ENCODE measurements around the gene GHR.

Gene GHR

DNA sequence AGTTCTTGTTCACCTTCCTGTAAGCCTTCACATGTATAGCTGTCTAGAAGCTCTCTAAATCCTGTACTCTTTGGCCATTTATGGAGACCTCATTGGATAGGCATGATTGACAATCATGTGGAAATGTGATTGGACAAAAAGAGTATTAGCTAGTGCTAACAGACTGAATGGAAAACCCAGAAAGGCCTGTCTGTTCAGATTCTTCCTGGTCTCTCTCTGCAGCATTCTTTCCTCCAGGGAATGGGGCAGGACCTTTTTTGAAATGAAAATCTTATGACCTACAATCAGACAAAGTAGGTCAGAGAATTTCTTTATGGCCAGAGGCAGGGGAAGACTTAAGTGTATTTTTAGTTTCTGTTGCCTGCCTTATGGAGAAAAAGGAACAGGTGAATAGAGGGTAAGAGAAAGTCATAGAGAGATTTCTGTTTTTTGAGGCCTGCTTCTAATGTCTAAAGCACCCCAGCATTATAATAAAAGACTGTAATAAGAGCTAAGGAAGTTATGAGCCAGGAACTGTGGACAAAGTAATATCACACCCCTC is 181.0 kb downstream of the GHR start:
- no peak for DNase-seq (ENCODE audit: low read depth in 2 of 2)

DNA sequence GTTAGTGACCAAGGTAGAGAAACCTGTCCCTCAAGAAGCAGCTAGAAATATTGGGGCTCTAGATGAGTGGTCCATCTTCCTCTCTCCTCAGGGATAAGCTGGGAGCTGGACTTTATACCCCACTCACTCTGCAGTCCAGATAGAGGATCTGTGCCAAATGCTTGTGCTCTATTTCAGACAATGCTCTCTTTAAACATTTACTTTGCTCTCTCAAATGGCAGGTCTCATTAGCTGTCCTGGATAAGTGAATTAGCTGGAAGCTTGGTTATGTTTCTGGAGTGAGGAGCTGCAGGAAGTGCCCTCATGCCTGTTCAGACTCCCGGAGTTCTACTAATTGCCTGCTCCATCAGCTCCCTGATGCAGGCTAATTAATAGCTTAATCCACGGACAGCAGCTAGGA is 182.3 kb downstream of the GHR start:
- DNase-seq (ENCODE audit: low read depth in 2 of 2) = no peak

DNA sequence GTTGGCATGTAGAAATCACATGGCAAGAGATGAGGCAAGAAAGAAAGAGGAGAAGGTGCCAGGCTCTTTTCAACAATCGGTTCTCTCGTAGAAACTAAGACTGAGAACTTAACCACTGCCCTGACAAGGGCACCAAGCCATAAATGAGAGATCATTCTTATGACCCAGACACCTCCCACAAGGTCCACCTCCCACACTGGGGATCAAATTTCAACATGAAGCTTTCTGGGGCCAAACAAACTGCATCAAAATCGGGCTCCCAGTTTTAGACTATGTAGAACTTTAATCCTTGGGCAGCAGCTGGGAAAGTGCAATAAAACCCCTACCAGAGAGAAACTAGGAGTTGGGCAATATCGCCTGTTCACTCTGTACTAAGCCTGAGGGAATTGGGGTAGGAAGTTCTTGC is 183.2 kb downstream of the GHR start:
- no peak for DNase-seq (ENCODE audit: low read depth in 2 of 2)

DNA sequence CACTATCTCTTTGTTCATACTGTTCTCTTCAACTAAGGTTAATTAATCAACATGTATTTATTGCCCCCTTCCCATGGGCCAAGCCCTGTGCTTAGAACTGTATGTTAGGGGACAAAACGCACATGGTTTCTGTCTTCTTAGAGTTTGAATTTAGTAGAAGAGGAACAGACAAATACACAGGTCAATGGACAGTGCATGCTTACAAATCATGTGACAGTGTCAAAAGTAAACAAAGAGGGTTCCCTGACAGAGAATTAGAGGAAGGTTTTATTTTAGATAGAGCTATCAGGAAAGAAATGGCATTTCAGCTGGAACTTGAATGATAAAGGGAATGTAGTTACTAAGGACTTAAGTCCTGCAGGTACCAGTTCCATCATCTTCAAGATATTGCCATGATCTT is 188.2 kb downstream of the GHR start:
- no peak for DNase-seq (ENCODE audit: low read depth in 2 of 2)

DNA sequence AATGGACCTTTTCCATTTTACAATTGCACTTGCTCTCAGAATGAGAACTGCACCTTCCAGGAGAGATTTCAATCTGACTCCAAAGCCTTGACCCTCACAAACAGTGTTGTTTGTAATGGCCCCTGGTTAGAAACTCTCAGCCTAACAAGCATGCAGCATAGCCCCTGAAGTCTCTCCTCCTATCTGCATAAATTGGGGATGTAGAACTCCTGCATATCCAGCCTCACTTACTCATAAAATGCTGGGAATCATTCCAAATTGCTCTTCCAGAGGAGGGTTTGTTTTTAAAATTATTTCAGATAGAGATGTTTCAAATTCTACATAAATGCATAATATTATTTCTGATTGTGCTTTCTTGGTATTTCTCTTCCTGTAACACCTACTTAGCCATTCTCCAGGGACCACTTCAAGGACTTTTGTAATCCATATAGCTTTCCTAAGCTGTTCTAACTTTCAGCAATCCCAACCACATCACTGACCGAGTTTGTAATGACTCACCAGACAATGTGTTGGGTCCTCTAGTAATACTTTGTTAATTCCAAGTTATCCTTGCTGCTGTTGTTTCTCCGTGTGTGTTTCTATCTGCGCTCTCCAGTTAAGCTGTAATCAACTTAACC is 189.6 kb downstream of the GHR start:
- no peak for DNase-seq (ENCODE audit: low read depth in 2 of 2)

DNA sequence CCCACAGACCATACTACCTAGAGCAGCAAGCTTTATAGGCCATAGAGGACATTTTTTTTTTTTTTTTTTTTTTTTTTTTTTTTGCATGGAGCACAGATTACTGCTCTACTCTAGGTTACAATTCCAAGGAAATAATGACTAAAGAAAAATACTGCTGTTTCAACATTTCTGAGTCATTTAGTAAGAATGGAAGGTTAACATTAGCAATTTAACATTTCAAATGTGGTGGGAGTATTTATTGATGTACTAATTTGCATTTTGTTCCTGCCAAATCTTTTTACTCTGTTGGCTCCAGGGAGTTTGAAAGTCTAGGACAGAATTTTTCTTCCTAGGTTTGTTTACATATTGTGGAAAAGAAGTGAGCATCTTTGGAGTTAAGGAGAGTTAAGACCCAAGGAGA is 191.3 kb downstream of the GHR start:
- DNase-seq (ENCODE audit: low read depth in 2 of 2) = no peak

DNA sequence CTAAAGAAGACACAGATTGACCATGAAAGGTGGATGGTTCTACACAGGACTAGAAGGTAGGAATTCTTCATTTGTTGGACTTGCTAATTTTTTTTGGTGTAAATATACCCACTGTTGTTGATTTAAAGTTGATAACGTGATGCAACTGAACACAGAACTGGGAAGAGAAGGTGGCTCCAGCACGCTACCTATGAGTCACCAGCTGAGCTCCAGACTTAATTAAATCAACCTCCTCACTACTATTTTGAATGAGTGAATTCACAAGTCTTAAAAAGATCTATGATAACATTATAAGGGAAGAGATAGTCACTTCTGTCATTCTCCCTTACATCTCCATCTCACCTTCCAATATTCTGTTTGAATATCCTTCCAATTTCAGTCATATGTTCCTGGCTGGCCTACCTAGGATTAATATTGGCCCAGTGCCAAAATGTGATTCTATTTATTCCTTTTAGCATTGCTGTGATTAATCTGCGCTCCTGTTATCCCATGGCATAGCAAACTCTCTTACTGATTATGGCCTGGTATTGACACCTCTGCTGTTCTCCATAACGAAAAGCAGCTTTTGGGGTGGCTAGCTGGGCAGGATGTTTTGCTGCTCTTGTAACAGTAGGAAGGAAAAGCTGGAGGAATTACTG is 197.5 kb downstream of the GHR start:
- no peak for DNase-seq (ENCODE audit: low read depth in 2 of 2)

DNA sequence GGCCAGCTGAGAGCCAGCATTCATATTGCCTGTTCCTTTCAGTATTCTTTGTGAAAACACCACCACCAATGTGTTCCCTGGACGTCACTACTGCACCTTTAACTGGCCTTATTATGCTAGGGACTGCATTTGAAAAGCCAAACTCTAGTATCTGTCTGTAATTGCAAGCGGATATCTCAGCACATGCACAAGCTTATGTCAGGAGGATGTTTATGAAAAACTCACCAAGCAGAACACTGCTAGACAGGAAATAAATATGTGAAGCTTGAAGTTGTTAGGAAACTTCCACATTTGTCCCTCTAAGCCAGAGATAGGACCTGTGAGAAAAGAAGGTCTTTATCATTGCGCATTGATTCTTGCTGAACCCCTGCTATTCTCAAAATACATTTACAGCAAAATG is 198.0 kb downstream of the GHR start:
- no peak for DNase-seq (ENCODE audit: low read depth in 2 of 2)

DNA sequence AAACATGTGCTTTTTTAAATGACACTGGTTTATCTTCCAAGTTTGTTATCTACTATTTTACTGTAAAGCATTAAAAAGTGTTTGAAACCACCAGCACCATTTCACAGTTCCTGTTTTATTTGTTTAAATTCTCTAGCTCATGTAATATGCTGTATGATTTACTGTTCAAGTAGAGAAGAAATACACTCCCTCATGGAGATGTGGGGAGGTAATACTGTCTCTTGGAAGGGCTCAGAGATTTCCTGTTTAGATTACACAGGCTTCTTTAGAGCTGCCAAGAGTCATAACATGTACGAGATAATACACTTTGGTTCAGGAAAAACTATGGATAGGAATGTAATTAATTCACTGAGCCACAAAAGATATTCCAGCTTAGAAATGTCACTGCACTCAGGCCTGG is 198.4 kb downstream of the GHR start:
- no peak for DNase-seq (ENCODE audit: low read depth in 2 of 2)

DNA sequence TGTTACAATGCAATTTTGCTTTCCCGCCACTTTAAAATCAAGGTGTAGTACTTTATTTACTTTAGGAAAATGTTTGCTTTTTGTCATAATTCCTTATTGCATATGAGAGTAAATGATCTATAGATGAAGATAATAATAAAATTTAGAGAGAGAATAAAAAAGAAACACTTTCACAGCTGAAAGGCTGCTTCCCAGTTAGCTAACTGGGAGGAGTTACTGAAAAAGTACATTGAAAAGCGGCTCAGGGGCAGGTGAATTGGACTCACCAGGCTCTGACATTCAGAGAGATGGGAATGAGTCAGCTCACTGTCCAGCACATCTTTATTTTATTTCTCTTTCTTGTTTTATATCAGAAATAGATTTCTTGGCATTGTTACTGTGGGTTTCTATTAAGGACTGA is 201.7 kb downstream of the GHR start:
- DNase-seq (ENCODE audit: low read depth in 2 of 2) = no peak

DNA sequence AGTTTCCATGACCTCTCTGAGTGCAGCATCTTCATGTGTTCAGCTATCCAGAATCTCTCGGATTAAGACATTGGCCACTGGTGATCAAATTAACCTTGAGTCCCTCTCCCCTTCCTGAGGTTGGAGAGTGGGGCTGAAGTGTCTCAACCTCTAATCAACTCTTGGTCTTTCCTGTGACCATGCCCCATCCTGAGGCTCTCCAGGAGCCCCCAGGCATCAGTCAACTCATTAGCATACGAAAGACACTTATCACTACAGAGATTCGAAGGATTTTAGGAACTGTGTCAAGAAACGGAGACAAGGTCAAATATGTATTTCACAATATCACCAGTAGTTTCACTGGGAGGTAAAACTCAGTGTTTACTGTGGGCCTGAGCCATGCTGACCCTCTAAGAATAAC is 203.2 kb downstream of the GHR start:
- no peak for DNase-seq (ENCODE audit: low read depth in 2 of 2)

DNA sequence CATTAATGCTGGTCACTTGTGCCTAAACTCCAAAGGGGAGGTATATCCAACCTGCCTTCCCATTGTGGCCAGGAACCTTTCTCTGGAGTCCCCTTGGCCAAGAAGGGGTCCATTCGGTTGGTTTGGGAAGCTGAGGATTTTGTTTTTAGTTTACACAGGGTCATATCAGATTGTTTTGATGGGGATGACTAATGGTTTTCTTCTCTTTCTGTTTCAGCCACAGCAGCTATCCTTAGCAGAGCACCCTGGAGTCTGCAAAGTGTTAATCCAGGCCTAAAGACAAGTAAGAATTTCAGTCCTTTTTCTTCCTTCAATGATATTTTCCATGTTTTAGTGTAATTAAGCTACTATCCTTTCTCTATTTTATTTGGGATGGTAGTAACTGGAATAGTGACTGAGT is 205.6 kb downstream of the GHR start:
- no peak for DNase-seq (ENCODE audit: low read depth in 2 of 2)

DNA sequence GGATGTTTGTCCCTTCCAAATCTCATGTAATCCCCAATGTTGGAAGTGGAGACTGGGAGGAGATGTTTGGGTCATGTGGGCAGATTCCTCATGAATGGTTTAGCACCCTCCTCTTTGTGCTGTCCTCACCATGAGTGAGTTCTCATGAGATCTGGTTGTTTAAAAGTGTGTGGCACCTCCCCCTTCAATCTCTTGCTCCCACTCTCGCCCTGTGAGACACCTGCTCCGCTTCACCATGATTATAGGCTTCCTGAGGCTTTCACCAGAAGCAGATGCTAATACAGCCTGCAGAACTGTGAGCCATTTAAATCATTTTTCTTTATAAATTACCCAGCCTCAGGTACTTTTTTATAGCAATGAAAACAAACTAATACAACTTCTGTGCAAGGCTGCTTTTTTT is 206.0 kb downstream of the GHR start:
- DNase-seq (ENCODE audit: low read depth in 2 of 2) = no peak

DNA sequence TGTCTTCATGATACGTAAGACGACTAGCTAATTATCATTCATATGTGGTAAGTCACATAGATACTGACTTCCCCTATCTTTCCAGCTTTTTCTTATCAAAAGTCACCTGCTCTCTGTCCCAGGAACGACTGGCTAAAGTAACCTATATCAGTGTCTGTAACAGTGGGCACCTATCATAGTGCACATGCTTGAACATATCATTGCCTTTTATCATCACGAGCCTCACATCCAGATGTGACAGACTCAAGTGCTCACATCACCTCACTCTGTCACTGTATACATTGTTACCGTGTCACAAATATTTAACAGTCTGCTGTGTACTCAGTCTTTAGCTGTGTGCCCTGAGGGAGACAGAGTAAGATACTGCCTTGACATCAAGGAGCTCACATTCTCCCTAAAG is 208.0 kb downstream of the GHR start:
- DNase-seq (ENCODE audit: low read depth in 2 of 2) = no peak

DNA sequence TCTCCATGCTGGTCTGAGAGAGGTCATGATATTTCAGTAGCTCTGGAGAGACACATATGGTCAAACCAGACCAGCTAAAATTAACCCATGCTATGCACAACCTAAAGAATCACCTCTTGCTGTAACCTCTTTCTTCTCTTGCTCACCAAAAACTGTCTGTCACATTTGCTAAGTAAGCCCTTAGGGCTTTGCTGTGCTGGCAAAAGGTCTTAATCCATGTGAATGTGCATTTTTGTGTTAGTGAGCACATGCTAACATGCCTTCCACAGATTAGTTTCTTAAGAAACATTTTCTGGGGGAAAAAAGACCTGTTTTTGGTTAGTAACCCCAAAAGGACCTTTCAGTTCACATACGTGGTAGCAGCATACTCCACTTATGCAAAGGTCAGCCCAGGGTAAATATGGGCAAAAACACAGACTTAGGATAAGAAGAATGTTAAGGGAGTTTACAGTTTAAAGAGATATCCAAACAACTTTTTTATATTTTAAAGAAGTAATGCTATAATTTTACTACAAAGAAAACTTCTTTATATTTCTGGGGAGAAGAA is 209.2 kb downstream of the GHR start:
- no peak for DNase-seq (ENCODE audit: low read depth in 2 of 2)

DNA sequence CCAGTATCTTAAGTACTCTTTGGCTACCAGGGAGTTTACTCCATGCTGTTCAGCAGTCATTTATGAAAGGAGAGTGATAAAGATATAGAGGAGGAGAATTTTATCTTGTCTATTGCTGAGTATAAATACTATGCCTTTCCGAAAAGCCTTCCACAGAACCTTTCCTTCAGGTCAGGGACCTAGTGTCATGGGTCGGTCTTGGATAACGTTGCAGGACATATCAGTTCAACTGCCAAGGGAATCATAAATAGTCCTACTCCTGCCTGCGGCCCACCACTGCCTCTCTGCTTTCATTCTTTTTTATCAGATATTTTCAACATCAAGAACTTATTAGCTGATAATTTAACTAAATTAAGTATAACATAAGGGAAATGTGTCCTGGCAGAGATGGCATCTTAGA is 211.3 kb downstream of the GHR start:
- no peak for DNase-seq (ENCODE audit: low read depth in 2 of 2)

DNA sequence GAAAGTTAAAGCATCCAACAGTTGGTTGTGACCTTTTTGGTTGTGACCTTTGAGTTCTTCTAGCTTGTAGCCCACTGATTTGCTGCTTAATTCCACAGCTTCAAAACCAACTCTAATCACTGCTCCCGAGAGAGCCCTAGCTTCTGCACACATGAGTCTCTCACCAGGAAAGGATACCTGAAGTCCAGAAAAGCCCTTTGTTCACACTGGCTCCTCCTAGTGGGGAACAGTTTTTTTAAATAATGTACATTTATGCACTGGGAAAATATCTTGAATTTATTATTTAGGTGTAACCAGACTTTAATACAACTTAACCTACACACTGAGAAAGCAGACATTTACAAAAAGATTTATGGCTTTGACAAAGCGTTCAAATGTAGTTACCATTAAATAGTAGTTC is 213.2 kb downstream of the GHR start:
- no peak for DNase-seq (ENCODE audit: low read depth in 2 of 2)

DNA sequence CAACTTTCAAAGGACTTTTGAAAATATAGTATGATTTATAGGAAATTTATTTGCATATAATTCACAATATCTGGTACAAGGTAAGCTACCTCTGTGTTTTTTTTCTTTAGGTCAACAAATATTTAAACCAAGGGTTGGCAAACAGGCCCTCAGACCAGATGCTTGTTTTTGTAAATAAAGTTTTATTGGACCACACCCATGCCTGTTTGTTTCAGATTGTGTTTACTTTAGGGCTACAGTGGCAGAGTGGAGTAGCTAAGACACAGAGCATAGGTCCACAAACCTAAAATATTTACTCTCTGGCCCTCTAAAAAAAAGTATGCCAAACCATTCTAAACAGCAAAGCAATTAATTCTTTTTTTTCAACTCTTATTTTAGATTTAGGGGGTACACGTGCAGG is 213.7 kb downstream of the GHR start:
- no peak for DNase-seq (ENCODE audit: low read depth in 2 of 2)

DNA sequence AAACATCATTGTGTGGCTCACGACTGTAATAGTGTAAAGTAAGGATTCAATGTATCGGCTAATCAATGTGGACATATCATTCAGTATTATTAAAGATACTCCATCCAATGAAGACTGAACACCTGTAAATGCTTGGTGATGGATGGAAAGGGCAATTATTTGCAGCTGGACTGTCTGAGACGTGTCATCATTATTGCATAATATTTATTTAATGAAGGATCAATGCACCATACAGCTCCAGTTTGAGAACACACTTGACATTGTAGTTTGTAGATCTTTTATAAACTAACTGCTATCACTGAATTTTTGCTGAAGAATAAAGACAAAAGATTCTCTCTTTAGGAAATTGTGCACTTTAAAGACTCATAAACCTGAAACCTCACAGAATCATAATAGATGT is 215.7 kb downstream of the GHR start:
- no peak for DNase-seq (ENCODE audit: low read depth in 2 of 2)

DNA sequence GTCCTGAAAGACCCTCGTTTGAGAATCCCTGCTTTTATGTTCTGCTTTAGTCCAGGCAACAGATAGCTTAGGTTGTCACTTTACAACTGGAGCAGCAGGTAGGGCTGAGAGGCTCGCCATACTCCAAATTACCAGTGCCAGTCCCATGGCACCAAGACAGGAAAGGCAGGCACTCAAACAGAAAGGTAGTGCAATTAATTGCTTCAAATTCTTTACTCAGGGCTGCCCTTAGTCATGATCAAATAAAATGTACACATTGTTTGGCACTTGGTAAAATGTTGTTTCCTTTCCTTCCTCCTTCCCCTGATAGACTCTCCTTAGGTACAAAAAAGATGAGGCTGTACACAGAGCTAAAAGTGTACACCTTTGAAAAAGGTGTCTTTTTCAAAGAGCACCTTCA is 217.6 kb downstream of the GHR start:
- no peak for DNase-seq (ENCODE audit: low read depth in 2 of 2)

DNA sequence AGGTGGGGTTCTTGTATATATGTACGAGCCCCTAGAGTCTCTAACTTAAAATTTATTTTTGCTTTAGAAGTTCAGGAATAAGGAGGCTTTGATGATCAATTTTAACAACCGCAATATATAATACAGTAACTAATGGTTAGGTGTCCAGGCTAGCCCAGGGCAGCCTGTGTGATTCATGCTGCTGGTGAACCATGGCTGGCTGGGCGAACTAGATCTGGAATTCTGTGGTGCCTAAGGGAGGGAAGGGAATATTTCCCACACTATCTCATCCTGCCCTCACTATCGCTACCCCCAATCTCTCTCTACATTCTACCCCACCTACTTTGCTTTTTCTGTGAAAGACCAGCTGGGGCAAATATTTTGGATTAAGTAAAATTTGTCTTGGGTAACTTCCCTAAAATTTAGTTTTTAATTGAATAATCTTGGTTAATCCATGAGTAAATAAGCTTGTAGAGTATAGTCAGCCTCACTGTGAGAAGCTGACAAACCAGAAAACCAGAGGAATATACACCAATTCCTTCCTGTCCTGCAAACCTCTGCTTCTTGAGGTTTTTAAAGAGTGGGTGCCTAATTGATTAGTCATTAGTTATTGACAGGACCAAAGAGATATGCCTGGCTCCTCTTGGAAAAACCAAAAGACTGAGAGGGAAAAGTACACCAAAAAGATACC is 218.2 kb downstream of the GHR start:
- no peak for DNase-seq (ENCODE audit: low read depth in 2 of 2)

DNA sequence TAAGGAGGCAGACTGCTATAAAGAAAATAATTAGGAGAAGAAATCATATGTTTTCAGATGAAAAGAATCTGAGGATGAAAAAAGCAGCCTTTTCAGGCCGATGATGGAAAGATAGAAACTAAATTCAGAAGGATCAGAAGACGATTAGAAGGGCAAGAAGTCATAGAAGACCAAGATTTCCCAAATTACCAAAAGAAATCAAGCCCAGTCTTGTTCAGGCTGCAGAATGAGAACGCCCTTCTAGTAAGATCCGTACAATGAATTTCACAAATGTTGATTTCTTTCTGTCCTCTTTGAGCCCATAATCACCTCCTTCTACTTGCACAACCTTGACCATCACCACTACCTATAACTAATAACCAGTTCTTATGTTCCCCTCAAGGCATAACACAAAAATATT is 218.8 kb downstream of the GHR start:
- DNase-seq (ENCODE audit: low read depth in 2 of 2) = no peak

DNA sequence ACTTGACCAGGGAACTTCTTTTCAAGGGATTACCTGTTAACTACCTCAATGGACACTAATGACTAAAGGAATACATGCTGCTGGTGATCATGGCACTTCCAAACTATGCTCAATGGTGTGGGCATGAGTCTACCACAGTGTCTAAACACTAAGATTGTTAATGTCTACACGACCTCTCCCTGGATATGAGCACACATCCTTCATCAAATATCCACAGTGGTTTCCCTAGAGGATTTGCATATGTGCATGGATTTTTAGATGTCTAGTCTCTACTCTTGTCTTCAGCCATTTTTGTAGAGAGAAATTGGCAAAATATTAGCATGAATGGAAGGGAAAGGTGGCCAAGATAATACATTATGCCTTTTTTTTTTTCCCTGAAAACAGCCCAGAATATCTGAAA is 220.1 kb downstream of the GHR start:
- DNase-seq (ENCODE audit: low read depth in 2 of 2) = no peak
